ENCODE results near the gene POLR1A.

DNA sequence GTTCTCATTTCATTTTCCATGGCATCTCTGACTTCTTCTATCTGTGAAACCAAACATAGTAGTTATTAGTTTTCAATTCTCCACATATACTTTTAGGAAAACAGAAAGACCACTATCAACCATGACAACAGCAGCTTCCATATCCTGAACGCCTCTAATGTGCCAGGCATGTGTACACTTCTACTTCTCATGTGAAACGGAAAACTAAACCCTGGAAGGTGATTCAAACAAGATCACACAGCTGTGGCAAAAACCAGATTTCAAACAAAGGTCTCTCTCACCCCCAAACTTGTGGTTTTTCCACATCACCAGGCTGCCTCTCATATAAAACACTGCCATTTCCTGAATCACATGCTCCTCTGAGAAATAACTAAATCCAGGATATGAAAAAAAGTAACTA lies 42.1 kb upstream of the POLR1A start:
- TF ChIP-seq CTCF (IDR thresholded peaks at IDR 0.05; ENCODE audit: low read depth, low read length) (no peak), MYC (IDR thresholded peaks at IDR 0.05; ENCODE audit: low read depth, low read length) (no peak), MAX (IDR thresholded peaks at IDR 0.05; ENCODE audit: low read depth, low read length) (no peak), POLR2A (IDR thresholded peaks at IDR 0.05; ENCODE audit: extremely low read depth, insufficient read length) (no peak)

Data from NB4 (cell line).